HG02884 (cell line): ENCODE measurements around the gene TEX38.
"Not testable (repeated sequence)": the region's sequence is repeated elsewhere in the genome, so short reads cannot be mapped to it uniquely, and the experiment has no call there.

ENCODE experiments used
- ATAC-seq: cut with Tn5 transposase; IDR thresholded peaks from one replicate; pipeline ENCODE4 v1.9.1; 2021; ENCODE audit warnings: mild to moderate bottlenecking, moderate library complexity; ENCODE audit not compliant: unreplicated experiment

Gene TEX38

GRCh38 chr1:46671554-46671953 lies at the start of gene TEX38:
Gene TEX38 (plus strand): TSS chr1:46671854. CDS start chr1:46671935, 81 bp downstream.
- no peak for ATAC-seq

- ATAC-seq: no peak
Observed at GRCh38 chr1:46621930-46622329, 49.7 kb upstream of the TEX38 start.

- ATAC-seq: no peak
Observed at GRCh38 chr1:46622344-46622743, 49.3 kb upstream of the TEX38 start.

- no peak for ATAC-seq
Observed at GRCh38 chr1:46623743-46624644, 47.7 kb upstream of the TEX38 start.

GRCh38 chr1:46630719-46631118 lies 40.9 kb upstream of the TEX38 start:
- no peak for ATAC-seq

- ATAC-seq: no peak
Observed at GRCh38 chr1:46635205-46635604, 36.4 kb upstream of the TEX38 start.

GRCh38 chr1:46637444-46638083 lies 34.1 kb upstream of the TEX38 start:
- no peak for ATAC-seq

GRCh38 chr1:46638921-46639320 lies 32.7 kb upstream of the TEX38 start:
- ATAC-seq: no peak

GRCh38 chr1:46639547-46639946 lies 32.1 kb upstream of the TEX38 start:
- ATAC-seq: no peak

- ATAC-seq: no peak
Observed at GRCh38 chr1:46642115-46642680, 29.5 kb upstream of the TEX38 start.

- no peak for ATAC-seq
Observed at GRCh38 chr1:46643368-46643775, 28.3 kb upstream of the TEX38 start.

- ATAC-seq: no peak
Observed at GRCh38 chr1:46645815-46646214, 25.8 kb upstream of the TEX38 start.

GRCh38 chr1:46646331-46646730 lies 25.3 kb upstream of the TEX38 start:
- ATAC-seq: no peak

GRCh38 chr1:46646844-46647243 lies 24.8 kb upstream of the TEX38 start:
- ATAC-seq: no peak

- ATAC-seq: no peak
Observed at GRCh38 chr1:46647611-46648010, 24.0 kb upstream of the TEX38 start.

GRCh38 chr1:46649764-46650163 lies 21.9 kb upstream of the TEX38 start:
- ATAC-seq: no peak

- ATAC-seq: no peak
Observed at GRCh38 chr1:46650491-46650890, 21.2 kb upstream of the TEX38 start.

- ATAC-seq: not testable (repeated sequence)
Observed at GRCh38 chr1:46651152-46651551, 20.5 kb upstream of the TEX38 start.

GRCh38 chr1:46652321-46653100 lies 19.1 kb upstream of the TEX38 start:
- no peak for ATAC-seq

- ATAC-seq: no peak
Observed at GRCh38 chr1:46653405-46653958, 18.2 kb upstream of the TEX38 start.

GRCh38 chr1:46654012-46654411 lies 17.6 kb upstream of the TEX38 start:
- no peak for ATAC-seq
